Activated CD4-positive, alpha-beta T cell treated with anti-CD3 and anti-CD28 coated beads, Interleukin-2, amount 50 U/mL, for 24 hours (primary cell): ENCODE results near the gene ZNG1B.
"Not testable (repeated sequence)": the region's sequence is repeated elsewhere in the genome, so short reads cannot be mapped to it uniquely, and the experiment has no call there.

Experiments
- DNase-seq, 2 donors: peaks; one replicate each; pipeline ENCODE4 v3.0.0-alpha.2; 2020; ENCODE audit warnings: low read depth in 1 of 2, low spot score in 1 of 2

ZNG1B gene

GRCh38 chr2:113542529-113542928, 105.0 kb downstream of the ZNG1B start:
- DNase-seq: not testable (repeated sequence)
